ENCODE measurements around the gene WASHC2C.
"Not testable (repeated sequence)": the region's sequence is repeated elsewhere in the genome, so short reads cannot be mapped to it uniquely, and the experiment has no call there.

DNA sequence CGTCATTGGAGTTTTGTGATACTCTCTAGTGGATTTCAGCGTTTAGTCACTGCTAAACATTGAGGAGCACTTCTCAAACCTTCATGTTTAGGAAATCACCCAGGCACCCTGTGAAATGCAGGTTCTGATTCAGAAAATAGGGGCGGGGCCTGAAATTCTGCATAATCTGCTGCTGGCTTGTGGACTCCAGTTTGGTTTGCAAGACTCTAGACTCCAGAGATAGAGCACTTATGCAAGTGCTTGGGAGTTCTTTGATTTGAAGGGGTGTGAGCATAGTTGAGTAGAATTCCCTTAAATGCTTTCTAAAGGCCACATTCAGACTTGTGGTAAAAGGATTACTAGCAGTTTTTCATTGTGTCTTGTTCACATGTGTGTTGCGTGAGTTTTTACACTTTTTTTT lies 41.3 kb downstream of the WASHC2C start:
- not testable (repeated sequence) for TF ChIP-seq CTCF, POLR2A (IDR thresholded peaks at IDR 0.05)

All from uterus (tissue), 2 donors.